Measurements from ENCODE around the gene RAPGEF4. TPM values are rescaled to one million over a fixed set of nuclear protein-coding genes. Genes with fewer than 3 reads are reported as not detected.

Gene RAPGEF4
- total RNA-seq, 1 experiment from 2014 or later = not detected

- intact Hi-C loops (cut with micrococcal nuclease) = no loop called here
- Mint-ChIP-seq H3K27ac (ENCODE audit: low read depth, unreplicated experiment) (no peak overlapping the region), H3K9me3 (ENCODE audit: unreplicated experiment) (no peaks in the 10 kb centered on the region), H3K4me1 (ENCODE audit: insufficient read depth, unreplicated experiment) (no peaks in the 10 kb centered on the region), H3K4me3 (ENCODE audit: unreplicated experiment) (no peak overlapping the region), H3K27me3 (ENCODE audit: insufficient read depth, unreplicated experiment) (no peaks in the 10 kb centered on the region), H3K36me3 (ENCODE audit: insufficient read depth, unreplicated experiment) (no peaks in the 10 kb centered on the region)
- ChIA-PET POLR2A (interaction anchor here (0.7 kb wide), 1 partner anchor 193 kb away, joined by 3 read pairs; no protein-coding TSS in a partner anchor), CTCF (interaction anchor here (0.7 to 1.4 kb wide), 2 partner anchors 37 to 89 kb away, joined by 3 to 5 read pairs; no protein-coding TSS in a partner anchor)
- DNase-seq (ENCODE audit: unreplicated experiment) = no peak
- TF ChIP-seq, protein P1, sequence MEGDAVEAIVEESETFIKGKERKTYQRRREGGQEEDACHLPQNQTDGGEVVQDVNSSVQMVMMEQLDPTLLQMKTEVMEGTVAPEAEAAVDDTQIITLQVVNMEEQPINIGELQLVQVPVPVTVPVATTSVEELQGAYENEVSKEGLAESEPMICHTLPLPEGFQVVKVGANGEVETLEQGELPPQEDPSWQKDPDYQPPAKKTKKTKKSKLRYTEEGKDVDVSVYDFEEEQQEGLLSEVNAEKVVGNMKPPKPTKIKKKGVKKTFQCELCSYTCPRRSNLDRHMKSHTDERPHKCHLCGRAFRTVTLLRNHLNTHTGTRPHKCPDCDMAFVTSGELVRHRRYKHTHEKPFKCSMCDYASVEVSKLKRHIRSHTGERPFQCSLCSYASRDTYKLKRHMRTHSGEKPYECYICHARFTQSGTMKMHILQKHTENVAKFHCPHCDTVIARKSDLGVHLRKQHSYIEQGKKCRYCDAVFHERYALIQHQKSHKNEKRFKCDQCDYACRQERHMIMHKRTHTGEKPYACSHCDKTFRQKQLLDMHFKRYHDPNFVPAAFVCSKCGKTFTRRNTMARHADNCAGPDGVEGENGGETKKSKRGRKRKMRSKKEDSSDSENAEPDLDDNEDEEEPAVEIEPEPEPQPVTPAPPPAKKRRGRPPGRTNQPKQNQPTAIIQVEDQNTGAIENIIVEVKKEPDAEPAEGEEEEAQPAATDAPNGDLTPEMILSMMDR (IDR thresholded peaks at IDR 0.05; ENCODE audit: unreplicated experiment) = no peak
- BruUV-seq (replicated peaks) = no TSS peak
These were observed 107.6 kb downstream of the RAPGEF4 start for GRCh38 chr2:172843266-172843582.

DNA sequence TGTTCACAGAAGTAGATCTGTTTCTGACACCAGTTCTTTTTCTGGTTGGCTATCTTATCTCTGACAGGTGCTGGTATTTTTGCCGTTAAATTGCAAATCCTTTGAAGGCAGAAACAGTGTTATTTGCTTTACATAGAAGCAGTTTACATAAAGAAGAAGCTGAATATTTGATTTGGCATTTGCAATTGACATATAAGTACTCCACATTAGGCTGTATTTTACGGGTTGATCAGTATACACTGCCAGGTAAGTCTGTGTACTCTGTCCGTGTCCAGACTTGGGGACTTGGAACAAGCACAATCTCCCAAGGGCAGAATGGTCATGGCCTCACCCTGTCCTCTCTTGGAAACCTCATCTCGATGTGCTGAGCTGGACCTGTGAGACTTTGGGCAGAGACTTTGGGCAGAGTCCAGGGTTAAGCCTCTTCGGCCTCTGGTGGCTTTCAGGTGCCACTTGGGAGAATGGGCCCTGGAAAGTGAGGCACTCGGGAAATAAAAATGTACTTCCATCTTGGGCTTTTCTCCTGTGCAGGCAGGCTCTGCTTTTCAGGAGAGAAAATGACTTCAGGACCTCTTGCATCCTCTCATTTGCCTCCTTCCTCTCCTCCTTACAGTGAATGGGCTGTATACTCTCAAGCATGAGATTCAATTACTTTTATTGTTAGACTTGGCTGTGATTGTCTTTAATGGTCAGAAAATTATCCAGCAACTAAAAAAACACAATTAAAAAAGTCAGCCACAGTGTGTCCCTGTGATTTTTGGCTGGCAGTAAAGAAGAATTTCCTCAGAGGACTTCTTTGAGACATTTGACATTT, 108.5 kb downstream of the RAPGEF4 start:
- no peak overlapping the region for H3K4me3 Mint-ChIP-seq (ENCODE audit: unreplicated experiment)
- POLR2A ChIA-PET = interaction anchor here (1.8 kb wide), 1 partner anchor 14 kb away, joined by 4 read pairs; no protein-coding TSS in a partner anchor
- no peaks in the 10 kb centered on the region for H3K27me3 Mint-ChIP-seq (ENCODE audit: insufficient read depth, unreplicated experiment)
- H3K27ac Mint-ChIP-seq (ENCODE audit: low read depth, unreplicated experiment) = no peak overlapping the region
- DNase-seq (ENCODE audit: unreplicated experiment) = no peak
- no TSS peak for BruUV-seq (replicated peaks)
- intact Hi-C loops (cut with micrococcal nuclease) = no loop called here
- CTCF ChIA-PET = interaction anchor here (0.7 to 1.4 kb wide), 2 partner anchors 38 to 88 kb away, joined by 3 to 5 read pairs; no protein-coding TSS in a partner anchor
- TF ChIP-seq, protein P1 (IDR thresholded peaks at IDR 0.05; ENCODE audit: unreplicated experiment) = no peak
- no peaks in the 10 kb centered on the region for H3K4me1 Mint-ChIP-seq (ENCODE audit: insufficient read depth, unreplicated experiment)
- no peaks in the 10 kb centered on the region for H3K9me3 Mint-ChIP-seq (ENCODE audit: unreplicated experiment)
- H3K36me3 Mint-ChIP-seq (ENCODE audit: insufficient read depth, unreplicated experiment) = no peaks in the 10 kb centered on the region

- Mint-ChIP-seq H3K4me3 (ENCODE audit: unreplicated experiment) (no peak overlapping the region), H3K27me3 (ENCODE audit: insufficient read depth, unreplicated experiment) (no peaks in the 10 kb centered on the region), H3K36me3 (ENCODE audit: insufficient read depth, unreplicated experiment) (no peaks in the 10 kb centered on the region), H3K4me1 (ENCODE audit: insufficient read depth, unreplicated experiment) (no peaks in the 10 kb centered on the region), H3K27ac (ENCODE audit: low read depth, unreplicated experiment) (no peak overlapping the region), H3K9me3 (ENCODE audit: unreplicated experiment) (no peaks in the 10 kb centered on the region)
- BruUV-seq (replicated peaks) = no TSS peak
- no peak for DNase-seq (ENCODE audit: unreplicated experiment)
- POLR2A ChIA-PET = interaction anchor here (1.1 to 1.8 kb wide), 2 partner anchors 9 to 13 kb away, joined by 3 to 4 read pairs; no protein-coding TSS in a partner anchor
- intact Hi-C loops (cut with micrococcal nuclease) = no loop called here
- TF ChIP-seq, protein P1 (IDR thresholded peaks at IDR 0.05; ENCODE audit: unreplicated experiment) = no peak
- CTCF ChIA-PET = no interaction called here
These were observed 109.5 kb downstream of the RAPGEF4 start for GRCh38 chr2:172845028-172845630.

DNA sequence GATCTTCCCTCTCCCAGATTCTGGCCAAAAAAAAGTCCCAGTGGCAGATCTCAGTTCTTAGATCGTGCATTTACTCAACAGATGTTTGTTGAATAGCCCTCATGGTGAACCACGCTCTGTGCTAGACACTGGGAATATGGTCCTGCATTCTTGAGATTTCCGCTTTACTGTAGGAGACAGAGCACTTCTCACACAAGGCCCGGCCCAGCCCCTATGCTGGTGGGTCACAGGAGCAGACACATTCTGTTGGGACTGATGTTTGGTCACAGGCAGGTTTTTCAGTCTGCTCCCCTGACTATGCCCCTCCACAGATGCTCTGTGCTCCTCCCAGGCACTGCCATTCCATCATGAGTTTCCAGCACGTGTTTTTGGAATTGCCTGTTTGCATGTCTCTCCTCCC, 110.9 kb downstream of the RAPGEF4 start:
- Mint-ChIP-seq H3K27ac (ENCODE audit: low read depth, unreplicated experiment) (no peak overlapping the region), H3K4me1 (ENCODE audit: insufficient read depth, unreplicated experiment) (no peaks in the 10 kb centered on the region), H3K27me3 (ENCODE audit: insufficient read depth, unreplicated experiment) (no peaks in the 10 kb centered on the region), H3K9me3 (ENCODE audit: unreplicated experiment) (peaks cover 8% of the 10 kb centered on the region), H3K4me3 (ENCODE audit: unreplicated experiment) (no peak overlapping the region), H3K36me3 (ENCODE audit: insufficient read depth, unreplicated experiment) (no peaks in the 10 kb centered on the region)
- POLR2A ChIA-PET = interaction anchor here (1.8 kb wide), 1 partner anchor 11 kb away, joined by 4 read pairs; no protein-coding TSS in a partner anchor
- CTCF ChIA-PET = interaction anchor here (0.6 kb wide), 1 partner anchor 11 kb away, joined by 3 read pairs; no protein-coding TSS in a partner anchor
- TF ChIP-seq, protein P1 (IDR thresholded peaks at IDR 0.05; ENCODE audit: unreplicated experiment) = no peak
- DNase-seq (ENCODE audit: unreplicated experiment) = no peak
- no TSS peak for BruUV-seq (replicated peaks)
- intact Hi-C loops (cut with micrococcal nuclease) = no loop called here

Data from MCF 10A (cell line).